GM19455 (cell line): ENCODE measurements around the gene TRIM22.
"Not testable (repeated sequence)": the region's sequence is repeated elsewhere in the genome, so short reads cannot be mapped to it uniquely, and the experiment has no call there.

Experiments used
- ATAC-seq: cut with Tn5 transposase; IDR thresholded peaks from one replicate; pipeline ENCODE4 v1.9.1; 2021; ENCODE audit not compliant: unreplicated experiment

TRIM22 gene

GRCh38 chr11:5690736-5691135 is 1.1 kb downstream of the TRIM22 start:
- no peak for ATAC-seq

- not testable (repeated sequence) for ATAC-seq
These were observed 1.8 kb downstream of the TRIM22 start for GRCh38 chr11:5691238-5691963.

- no peak for ATAC-seq
These were observed 2.4 kb downstream of the TRIM22 start for GRCh38 chr11:5691964-5692361.

GRCh38 chr11:5694642-5695041 is 5.1 kb downstream of the TRIM22 start:
- ATAC-seq = no peak

- no peak for ATAC-seq
These were observed 6.0 kb downstream of the TRIM22 start for GRCh38 chr11:5695580-5695979.

GRCh38 chr11:5696210-5696609 is 6.6 kb downstream of the TRIM22 start:
- no peak for ATAC-seq

GRCh38 chr11:5698281-5698680 is 8.7 kb downstream of the TRIM22 start:
- ATAC-seq = no peak

- no peak for ATAC-seq
These were observed 10.9 kb downstream of the TRIM22 start for GRCh38 chr11:5700421-5701054.

- ATAC-seq = no peak
These were observed 11.5 kb downstream of the TRIM22 start for GRCh38 chr11:5701055-5701577.

- ATAC-seq = no peak
These were observed 14.3 kb downstream of the TRIM22 start for GRCh38 chr11:5703741-5704536.

- no peak for ATAC-seq
These were observed 16.1 kb downstream of the TRIM22 start for GRCh38 chr11:5705688-5706087.

- ATAC-seq = no peak
These were observed 22.9 kb downstream of the TRIM22 start for GRCh38 chr11:5712507-5712906.

- no peak for ATAC-seq
These were observed 24.1 kb downstream of the TRIM22 start for GRCh38 chr11:5713695-5714094.

- not testable (repeated sequence) for ATAC-seq
These were observed 26.9 kb downstream of the TRIM22 start for GRCh38 chr11:5716518-5716917.

- ATAC-seq = no peak
These were observed 30.3 kb downstream of the TRIM22 start for GRCh38 chr11:5719703-5720495.

- no peak for ATAC-seq
These were observed 33.0 kb downstream of the TRIM22 start for GRCh38 chr11:5722622-5723021.

- no peak for ATAC-seq
These were observed 36.8 kb downstream of the TRIM22 start for GRCh38 chr11:5726351-5726750.

- no peak for ATAC-seq
These were observed 38.1 kb downstream of the TRIM22 start for GRCh38 chr11:5727691-5728090.

- ATAC-seq = no peak
These were observed 46.8 kb downstream of the TRIM22 start, which contains the start of gene OR56B1 for GRCh38 chr11:5736396-5736795. TSS of gene OR56B1 (plus strand) at chr11:5736448. CDS start at chr11:5736517, 69 bp downstream.

- ATAC-seq = no peak
These were observed 47.5 kb downstream of the TRIM22 start for GRCh38 chr11:5737091-5737490.
